ENCODE data around the gene SH3PXD2A.

- TF ChIP-seq EZH2 (IDR thresholded peaks at IDR 0.05; ENCODE audit: insufficient read depth, low read length) = no peak
- TF ChIP-seq, protein P1, sequence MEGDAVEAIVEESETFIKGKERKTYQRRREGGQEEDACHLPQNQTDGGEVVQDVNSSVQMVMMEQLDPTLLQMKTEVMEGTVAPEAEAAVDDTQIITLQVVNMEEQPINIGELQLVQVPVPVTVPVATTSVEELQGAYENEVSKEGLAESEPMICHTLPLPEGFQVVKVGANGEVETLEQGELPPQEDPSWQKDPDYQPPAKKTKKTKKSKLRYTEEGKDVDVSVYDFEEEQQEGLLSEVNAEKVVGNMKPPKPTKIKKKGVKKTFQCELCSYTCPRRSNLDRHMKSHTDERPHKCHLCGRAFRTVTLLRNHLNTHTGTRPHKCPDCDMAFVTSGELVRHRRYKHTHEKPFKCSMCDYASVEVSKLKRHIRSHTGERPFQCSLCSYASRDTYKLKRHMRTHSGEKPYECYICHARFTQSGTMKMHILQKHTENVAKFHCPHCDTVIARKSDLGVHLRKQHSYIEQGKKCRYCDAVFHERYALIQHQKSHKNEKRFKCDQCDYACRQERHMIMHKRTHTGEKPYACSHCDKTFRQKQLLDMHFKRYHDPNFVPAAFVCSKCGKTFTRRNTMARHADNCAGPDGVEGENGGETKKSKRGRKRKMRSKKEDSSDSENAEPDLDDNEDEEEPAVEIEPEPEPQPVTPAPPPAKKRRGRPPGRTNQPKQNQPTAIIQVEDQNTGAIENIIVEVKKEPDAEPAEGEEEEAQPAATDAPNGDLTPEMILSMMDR (IDR thresholded peaks at IDR 0.05; ENCODE audit: insufficient read depth, low read depth, low read length) = no peak
These were observed 37.3 kb downstream of the SH3PXD2A start for GRCh38 chr10:103818105-103818504.
